ENCODE measurements around the gene RXFP4.

RXFP4 gene

GRCh38 chr1:155966135-155966534 lies 24.7 kb downstream of the RXFP4 start:
- Histone ChIP-seq H3K27ac (ENCODE audit: low read length) (no peak overlapping the region), H3K9ac (ENCODE audit: low read length) (no peak overlapping the region), H3K4me3 (ENCODE audit: low read length) (no peak overlapping the region), H3K27me3 (ENCODE audit: control insufficient read depth, insufficient read depth, low read length) (no peaks in the 10 kb centered on the region), H3K9me3 (ENCODE audit: control insufficient read depth, low read depth, low read length) (no peaks in the 10 kb centered on the region), H3K36me3 (ENCODE audit: control insufficient read depth, low read depth, low read length) (peaks cover 69% of the 10 kb centered on the region), H3K4me1 (ENCODE audit: control insufficient read depth, low read depth, low read length) (peaks cover 20% of the 10 kb centered on the region)

GRCh38 chr1:155966750-155967149 lies 25.3 kb downstream of the RXFP4 start:
- Histone ChIP-seq H3K36me3 (ENCODE audit: control insufficient read depth, low read depth, low read length) (peaks cover 64% of the 10 kb centered on the region), H3K9ac (ENCODE audit: low read length) (no peak overlapping the region), H3K27ac (ENCODE audit: low read length) (no peak overlapping the region), H3K4me3 (ENCODE audit: low read length) (no peak overlapping the region), H3K9me3 (ENCODE audit: control insufficient read depth, low read depth, low read length) (no peaks in the 10 kb centered on the region), H3K4me1 (ENCODE audit: control insufficient read depth, low read depth, low read length) (peaks cover 20% of the 10 kb centered on the region), H3K27me3 (ENCODE audit: control insufficient read depth, insufficient read depth, low read length) (no peaks in the 10 kb centered on the region)

GRCh38 chr1:155967341-155968050 lies 26.1 kb downstream of the RXFP4 start:
- Histone ChIP-seq H3K36me3 (ENCODE audit: control insufficient read depth, low read depth, low read length) (peaks cover 56% of the 10 kb centered on the region), H3K4me1 (ENCODE audit: control insufficient read depth, low read depth, low read length) (peaks cover 20% of the 10 kb centered on the region), H3K9me3 (ENCODE audit: control insufficient read depth, low read depth, low read length) (no peaks in the 10 kb centered on the region), H3K4me3 (ENCODE audit: low read length) (no peak overlapping the region), H3K27ac (ENCODE audit: low read length) (peak overlapping the region; percentile 4), H3K9ac (ENCODE audit: low read length) (no peak overlapping the region), H3K27me3 (ENCODE audit: control insufficient read depth, insufficient read depth, low read length) (no peaks in the 10 kb centered on the region)

- Histone ChIP-seq H3K27me3 (ENCODE audit: control insufficient read depth, insufficient read depth, low read length) (no peaks in the 10 kb centered on the region), H3K9me3 (ENCODE audit: control insufficient read depth, low read depth, low read length) (no peaks in the 10 kb centered on the region), H3K4me3 (ENCODE audit: low read length) (no peak overlapping the region), H3K9ac (ENCODE audit: low read length) (no peak overlapping the region), H3K4me1 (ENCODE audit: control insufficient read depth, low read depth, low read length) (peaks cover 20% of the 10 kb centered on the region), H3K27ac (ENCODE audit: low read length) (peak overlapping the region; percentile 4), H3K36me3 (ENCODE audit: control insufficient read depth, low read depth, low read length) (peaks cover 51% of the 10 kb centered on the region)
Measured at GRCh38 chr1:155968051-155968400, 26.6 kb downstream of the RXFP4 start.

- Histone ChIP-seq H3K4me3 (ENCODE audit: low read length) (no peak overlapping the region), H3K4me1 (ENCODE audit: control insufficient read depth, low read depth, low read length) (peaks cover 20% of the 10 kb centered on the region), H3K9me3 (ENCODE audit: control insufficient read depth, low read depth, low read length) (no peaks in the 10 kb centered on the region), H3K27me3 (ENCODE audit: control insufficient read depth, insufficient read depth, low read length) (no peaks in the 10 kb centered on the region), H3K36me3 (ENCODE audit: control insufficient read depth, low read depth, low read length) (peaks cover 50% of the 10 kb centered on the region), H3K27ac (ENCODE audit: low read length) (no peak overlapping the region), H3K9ac (ENCODE audit: low read length) (no peak overlapping the region)
Measured at GRCh38 chr1:155968670-155969069, 27.2 kb downstream of the RXFP4 start.

GRCh38 chr1:155969377-155969791 lies 27.9 kb downstream of the RXFP4 start:
- no peaks in the 10 kb centered on the region for H3K9me3 ChIP-seq (ENCODE audit: control insufficient read depth, low read depth, low read length)
- H3K27ac ChIP-seq (ENCODE audit: low read length), result no peak overlapping the region
- H3K4me3 ChIP-seq (ENCODE audit: low read length), result no peak overlapping the region
- H3K36me3 ChIP-seq (ENCODE audit: control insufficient read depth, low read depth, low read length), result peaks cover 46% of the 10 kb centered on the region
- no peak overlapping the region for H3K9ac ChIP-seq (ENCODE audit: low read length)
- peaks cover 24% of the 10 kb centered on the region for H3K4me1 ChIP-seq (ENCODE audit: control insufficient read depth, low read depth, low read length)
- H3K27me3 ChIP-seq (ENCODE audit: control insufficient read depth, insufficient read depth, low read length), result no peaks in the 10 kb centered on the region

GRCh38 chr1:155970531-155971167 lies 29.2 kb downstream of the RXFP4 start:
- H3K36me3 ChIP-seq (ENCODE audit: control insufficient read depth, low read depth, low read length), result peaks cover 34% of the 10 kb centered on the region
- no peak overlapping the region for H3K4me3 ChIP-seq (ENCODE audit: low read length)
- H3K9me3 ChIP-seq (ENCODE audit: control insufficient read depth, low read depth, low read length), result no peaks in the 10 kb centered on the region
- H3K4me1 ChIP-seq (ENCODE audit: control insufficient read depth, low read depth, low read length), result peaks cover 37% of the 10 kb centered on the region
- no peak overlapping the region for H3K27ac ChIP-seq (ENCODE audit: low read length)
- H3K9ac ChIP-seq (ENCODE audit: low read length), result no peak overlapping the region
- H3K27me3 ChIP-seq (ENCODE audit: control insufficient read depth, insufficient read depth, low read length), result no peaks in the 10 kb centered on the region

GRCh38 chr1:155971910-155972809 lies 30.7 kb downstream of the RXFP4 start:
- Histone ChIP-seq H3K9me3 (ENCODE audit: control insufficient read depth, low read depth, low read length) (no peaks in the 10 kb centered on the region), H3K27ac (ENCODE audit: low read length) (no peak overlapping the region), H3K4me3 (ENCODE audit: low read length) (no peak overlapping the region), H3K9ac (ENCODE audit: low read length) (no peak overlapping the region), H3K36me3 (ENCODE audit: control insufficient read depth, low read depth, low read length) (peaks cover 18% of the 10 kb centered on the region), H3K27me3 (ENCODE audit: control insufficient read depth, insufficient read depth, low read length) (no peaks in the 10 kb centered on the region), H3K4me1 (ENCODE audit: control insufficient read depth, low read depth, low read length) (peaks cover 45% of the 10 kb centered on the region)

GRCh38 chr1:155973723-155974122 lies 32.3 kb downstream of the RXFP4 start:
- no peak overlapping the region for H3K27ac ChIP-seq (ENCODE audit: low read length)
- peaks cover 8% of the 10 kb centered on the region for H3K36me3 ChIP-seq (ENCODE audit: control insufficient read depth, low read depth, low read length)
- H3K4me3 ChIP-seq (ENCODE audit: low read length), result no peak overlapping the region

GRCh38 chr1:155974208-155975115 lies 33.0 kb downstream of the RXFP4 start:
- Histone ChIP-seq H3K9ac (ENCODE audit: low read length) (peak overlapping the region; percentile 88), H3K27me3 (ENCODE audit: control insufficient read depth, insufficient read depth, low read length) (no peaks in the 10 kb centered on the region), H3K9me3 (ENCODE audit: control insufficient read depth, low read depth, low read length) (no peaks in the 10 kb centered on the region), H3K27ac (ENCODE audit: low read length) (no peak overlapping the region), H3K4me1 (ENCODE audit: control insufficient read depth, low read depth, low read length) (peaks cover 43% of the 10 kb centered on the region), H3K36me3 (ENCODE audit: control insufficient read depth, low read depth, low read length) (peaks cover 3% of the 10 kb centered on the region), H3K4me3 (ENCODE audit: low read length) (peak overlapping the region; percentile 70)

More at GRCh38 chr1:155973723-155974122, 32.3 kb downstream of the RXFP4 start:
- H3K4me1 ChIP-seq (ENCODE audit: control insufficient read depth, low read depth, low read length), result peaks cover 38% of the 10 kb centered on the region
- H3K9me3 ChIP-seq (ENCODE audit: control insufficient read depth, low read depth, low read length), result no peaks in the 10 kb centered on the region
- H3K27me3 ChIP-seq (ENCODE audit: control insufficient read depth, insufficient read depth, low read length), result no peaks in the 10 kb centered on the region
- H3K9ac ChIP-seq (ENCODE audit: low read length), result no peak overlapping the region

Data from iPS-18a (cell line).